Trophoblast cell (in vitro differentiated cells and primary cell): Measurements from ENCODE around the gene GIGYF2.
A peak's percentile ranks its signal among the peaks of the same experiment; 100 is the strongest.

Source experiments
- DNase-seq, 2 donors: peaks; one replicate each; pipeline ENCODE4 v3.0.0-alpha.2; 2016
- H2AFZ ChIP-seq: 2 replicates; pipeline ENCODE4 v1.6.1; 2013; ENCODE audit warnings: low read length, moderate library complexity, mild to moderate bottlenecking; ENCODE audit not compliant: insufficient read depth, poor library complexity
- H2AK5ac ChIP-seq: 2 replicates; pipeline ENCODE4 v1.6.1; 2013; ENCODE audit warnings: mild to moderate bottlenecking, low read length
- H2BK120ac ChIP-seq: 2 replicates; pipeline ENCODE4 v1.6.1; 2013; ENCODE audit warnings: low read length, mild to moderate bottlenecking, moderate library complexity; ENCODE audit not compliant: insufficient read depth, poor library complexity
- H2BK12ac ChIP-seq: 2 replicates; pipeline ENCODE4 v1.6.1; 2013; ENCODE audit warnings: mild to moderate bottlenecking, low read length, moderate library complexity
- H2BK5ac ChIP-seq: 2 replicates; pipeline ENCODE4 v1.6.1; 2013; ENCODE audit warnings: low read length, low read depth, moderate library complexity, mild to moderate bottlenecking; ENCODE audit not compliant: poor library complexity
- H3K14ac ChIP-seq: 2 replicates; pipeline ENCODE4 v1.6.1; 2013; ENCODE audit warnings: mild to moderate bottlenecking, low read length
- H3K18ac ChIP-seq: 2 replicates; pipeline ENCODE4 v1.6.1; 2013; ENCODE audit warnings: mild to moderate bottlenecking, low read length
- H3K23ac ChIP-seq: 2 replicates; pipeline ENCODE4 v1.6.1; 2013; ENCODE audit warnings: low read length
- H3K27ac ChIP-seq: 2 replicates; pipeline ENCODE4 v1.5.1; 2013; ENCODE audit warnings: low read depth, mild to moderate bottlenecking, inconsistent platforms, low read length, moderate library complexity
- H3K27me3 ChIP-seq: 2 replicates; pipeline ENCODE4 v1.6.1; 2013; ENCODE audit warnings: inconsistent platforms, mild to moderate bottlenecking, low read length, moderate library complexity; ENCODE audit not compliant: insufficient read depth
- H3K36me3 ChIP-seq, 2 experiments: 1 replicate in 1 of 2; 2 replicates in 1 of 2; pipeline ENCODE4 v1.6.1; 2013; ENCODE audit warnings: low read length in 2 of 2, mild to moderate bottlenecking in 2 of 2, moderate library complexity in 1 of 2; ENCODE audit not compliant: insufficient read depth in 2 of 2, control insufficient read depth in 1 of 2
- H3K4ac ChIP-seq: 2 replicates; pipeline ENCODE4 v1.6.1; 2013; ENCODE audit warnings: low read depth, mild to moderate bottlenecking, low read length, moderate library complexity
- H3K4me1 ChIP-seq, 2 experiments: 1 replicate in 1 of 2; 2 replicates in 1 of 2; pipeline ENCODE4 v1.6.1; 2013; ENCODE audit warnings: low read length in 2 of 2, mild to moderate bottlenecking in 2 of 2, moderate library complexity in 1 of 2; ENCODE audit not compliant: insufficient read depth in 2 of 2, control insufficient read depth in 1 of 2
- H3K4me2 ChIP-seq: 2 replicates; pipeline ENCODE4 v1.6.1; 2013; ENCODE audit warnings: inconsistent platforms, mild to moderate bottlenecking, low read length, moderate library complexity
- H3K4me3 ChIP-seq: 2 replicates; pipeline ENCODE4 v1.5.1; 2013; ENCODE audit warnings: mild to moderate bottlenecking, low read depth, low read length, inconsistent platforms
- H3K79me1 ChIP-seq: one replicate; pipeline ENCODE4 v1.6.1; 2013; ENCODE audit warnings: low read length
- H3K79me2 ChIP-seq: 2 replicates; pipeline ENCODE4 v1.6.1; 2013; ENCODE audit warnings: low read length, mild to moderate bottlenecking; ENCODE audit not compliant: control insufficient read depth, insufficient read depth, poor library complexity
- H3K9ac ChIP-seq: 2 replicates; pipeline ENCODE4 v1.6.1; 2013; ENCODE audit warnings: mild to moderate bottlenecking, low read length
- H3K9me3 ChIP-seq: 2 replicates; pipeline ENCODE4 v1.6.1; 2013; ENCODE audit warnings: low read depth, mild to moderate bottlenecking, control low read depth, inconsistent platforms, low read length; ENCODE audit not compliant: insufficient read depth
- H4K12ac ChIP-seq: 2 replicates; pipeline ENCODE4 v1.6.1; 2013; ENCODE audit warnings: low read depth, mild to moderate bottlenecking, low read length, moderate library complexity
- H4K8ac ChIP-seq: 2 replicates; pipeline ENCODE4 v1.6.1; 2013; ENCODE audit warnings: low read depth, mild to moderate bottlenecking, low read length, moderate library complexity
- H4K91ac ChIP-seq: one replicate; pipeline ENCODE4 v1.6.1; 2013; ENCODE audit warnings: low read depth, mild to moderate bottlenecking, low read length, moderate library complexity
- WGBS: extraction: QIAGEN DNeasy Blood & Tissue Kit; methylation state at CpG from one replicate; pipeline ENCODE4 v1.1.7; 2013; ENCODE audit warnings: missing lambda C conversion rate; ENCODE audit not compliant: insufficient read length, insufficient coverage; ENCODE audit errors: extremely low coverage; 5-methylcytosine and 5-hydroxymethylcytosine counted together

The GIGYF2 gene

DNA sequence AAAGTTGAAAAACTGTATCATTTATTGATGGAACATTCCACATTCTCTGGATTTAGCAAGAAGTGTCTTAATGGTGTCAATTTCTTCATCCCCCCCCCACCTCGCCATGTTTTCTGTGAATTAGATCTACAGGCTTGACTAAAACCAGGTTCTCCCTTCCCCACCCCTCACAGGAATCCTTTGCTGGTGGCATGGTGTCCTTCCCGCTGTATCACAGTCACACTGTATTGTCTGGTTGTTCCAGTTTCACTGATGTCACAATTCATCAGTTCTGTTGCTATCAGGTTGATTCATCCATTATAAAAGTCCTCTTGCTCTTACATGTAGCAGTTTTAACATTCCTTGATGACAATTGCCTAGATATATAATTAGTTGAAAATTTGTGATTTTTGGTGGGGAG, 166.9 kb downstream of the GIGYF2 start:
- H4K12ac ChIP-seq, result no peak overlapping the region
- no peak overlapping the region for H3K18ac ChIP-seq
- no CpG with 5 or more reads among the region's 2 CpGs for WGBS

DNA sequence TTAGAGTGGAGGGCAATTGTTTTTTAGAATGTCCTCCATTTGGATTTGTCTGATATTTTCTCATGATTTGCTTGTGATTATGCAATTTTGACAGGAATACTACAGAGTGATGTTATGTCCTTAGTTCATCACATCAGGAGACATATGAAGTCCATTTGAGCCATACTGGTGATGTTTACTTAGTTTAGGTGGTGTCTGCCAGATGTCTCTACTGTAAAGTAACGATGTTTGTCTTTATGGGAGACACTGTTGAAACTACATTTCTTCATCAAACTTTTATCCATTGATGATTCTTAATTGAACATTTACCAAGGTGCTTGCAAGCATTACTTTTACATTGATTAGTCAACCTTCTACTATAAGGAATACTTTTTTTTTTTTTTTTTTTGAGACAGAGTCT, 168.0 kb downstream of the GIGYF2 start:
- Histone ChIP-seq H2AFZ (no peak overlapping the region), H3K4ac (no peak overlapping the region), H3K79me2 (no peaks in the 10 kb centered on the region), H3K27me3 (no peaks in the 10 kb centered on the region), H4K12ac (no peak overlapping the region), H3K23ac (no peak overlapping the region), H3K14ac (no peak overlapping the region), H3K4me2 (no peak overlapping the region), H2AK5ac (no peak overlapping the region), H4K8ac (no peak overlapping the region), H3K9me3 (no peaks in the 10 kb centered on the region), H2BK12ac (no peak overlapping the region), H3K36me3 (peaks cover 6 to 12% of the 10 kb centered on the region in 2 experiments), H3K79me1 (no peaks in the 10 kb centered on the region), H3K18ac (no peak overlapping the region), H3K4me1 (no peaks in the 10 kb centered on the region), H2BK120ac (no peak overlapping the region), H3K9ac (no peak overlapping the region), H2BK5ac (no peak overlapping the region), H3K4me3 (no peak overlapping the region), H4K91ac (no peak overlapping the region), H3K27ac (no peak overlapping the region)
- no CpG with 5 or more reads among the region's 1 CpG for WGBS
- DNase-seq, result no peak

More for the DNA sequence above, 166.9 kb downstream of the GIGYF2 start:
- Histone ChIP-seq H3K4me1 (no peaks in the 10 kb centered on the region), H3K27ac (no peak overlapping the region), H3K23ac (no peak overlapping the region), H2AK5ac (no peak overlapping the region), H3K4me2 (no peak overlapping the region), H3K79me2 (no peaks in the 10 kb centered on the region), H3K4me3 (no peak overlapping the region), H3K27me3 (no peaks in the 10 kb centered on the region), H4K91ac (no peak overlapping the region), H3K9me3 (no peaks in the 10 kb centered on the region), H3K36me3 (peaks cover 9 to 17% of the 10 kb centered on the region in 2 experiments), H4K8ac (no peak overlapping the region), H2BK120ac (no peak overlapping the region), H2BK12ac (no peak overlapping the region), H2BK5ac (no peak overlapping the region), H3K14ac (no peak overlapping the region), H3K9ac (no peak overlapping the region), H3K79me1 (no peaks in the 10 kb centered on the region), H2AFZ (no peak overlapping the region), H3K4ac (no peak overlapping the region)
- peak in 1 of 2 donors; percentile 41 for DNase-seq

DNA sequence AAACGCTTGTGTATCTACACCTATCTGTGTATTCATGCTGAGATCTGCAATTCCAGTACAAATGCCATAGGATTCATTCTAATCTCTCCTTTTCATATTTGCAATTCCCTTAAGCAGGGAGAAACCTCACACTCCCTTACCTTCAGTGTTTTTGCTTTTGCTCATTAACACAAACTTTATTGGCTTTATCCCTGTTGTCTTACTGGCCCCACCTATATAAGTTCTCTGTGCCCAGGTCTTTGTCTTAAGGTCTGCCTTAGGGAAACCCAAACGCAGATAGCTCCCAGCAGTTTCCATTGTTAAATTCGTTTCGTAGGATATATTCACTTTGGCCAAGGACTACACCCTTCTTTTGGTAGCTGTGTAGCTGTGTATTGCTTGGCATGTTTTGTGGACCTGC, 169.0 kb downstream of the GIGYF2 start:
- Histone ChIP-seq H3K4me2 (no peak overlapping the region), H3K14ac (no peak overlapping the region), H3K36me3 (peaks cover 6% of the 10 kb centered on the region in 2 experiments), H3K18ac (no peak overlapping the region), H3K27ac (no peak overlapping the region), H3K9ac (no peak overlapping the region), H2BK120ac (no peak overlapping the region), H3K4me1 (no peaks in the 10 kb centered on the region), H4K8ac (no peak overlapping the region), H3K79me2 (no peaks in the 10 kb centered on the region), H2AFZ (no peak overlapping the region), H3K9me3 (no peaks in the 10 kb centered on the region), H4K91ac (no peak overlapping the region), H2BK12ac (no peak overlapping the region), H3K23ac (no peak overlapping the region), H3K4me3 (no peak overlapping the region), H3K4ac (no peak overlapping the region), H2BK5ac (no peak overlapping the region), H4K12ac (no peak overlapping the region), H3K79me1 (no peaks in the 10 kb centered on the region), H2AK5ac (no peak overlapping the region), H3K27me3 (no peaks in the 10 kb centered on the region)
- no CpG with 5 or more reads among the region's 4 CpGs for WGBS
- DNase-seq, result no peak

DNA sequence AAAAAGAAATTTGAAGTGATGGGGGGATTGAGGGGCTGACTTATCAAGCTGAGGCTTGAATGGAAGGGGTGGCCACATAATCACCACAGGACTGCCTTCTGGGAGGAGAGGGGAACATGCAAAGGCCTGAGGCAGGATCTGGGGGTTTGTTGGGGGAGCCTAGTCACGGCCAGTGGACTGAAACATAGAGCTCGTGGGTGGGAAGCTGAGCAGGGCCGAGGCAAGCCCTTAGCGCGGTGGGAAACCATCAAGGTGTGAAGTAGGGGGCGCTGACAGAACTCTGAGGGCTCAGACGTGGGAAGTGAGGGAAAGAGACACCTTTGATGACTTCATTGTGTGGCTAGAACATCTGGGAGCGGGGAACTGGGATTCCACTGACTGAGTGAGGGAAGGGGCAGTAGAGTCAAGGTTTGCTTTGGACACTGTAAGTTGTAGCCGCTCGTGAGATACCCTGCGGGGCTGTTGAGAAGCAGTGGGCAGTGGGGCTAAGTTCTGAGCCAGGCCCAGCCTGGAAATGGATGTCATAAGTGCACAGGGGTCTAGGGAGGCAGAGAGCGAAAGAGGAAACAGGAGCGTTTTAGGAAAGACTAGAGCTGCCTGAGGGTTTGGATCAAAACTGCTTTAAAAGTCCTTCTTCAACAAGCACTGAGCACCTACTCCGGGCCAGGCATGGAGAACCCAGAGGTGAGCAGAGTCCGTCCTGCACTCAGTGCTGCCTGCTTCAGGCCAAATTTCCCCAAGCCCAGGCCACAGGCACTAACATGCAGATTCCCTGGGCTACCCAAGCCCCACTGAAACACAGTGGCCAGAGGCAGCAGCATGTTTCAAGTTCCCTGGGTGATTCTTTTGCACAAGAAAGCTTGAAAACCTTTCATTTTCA, 172.2 kb downstream of the GIGYF2 start:
- no peaks in the 10 kb centered on the region for H3K79me2 ChIP-seq
- H3K4me1 ChIP-seq, result peaks cover 0 to 4% of the 10 kb centered on the region in 2 experiments
- no peak overlapping the region for H3K4me3 ChIP-seq
- H3K9ac ChIP-seq, result no peak overlapping the region
- no peak overlapping the region for H2BK12ac ChIP-seq
- no peak overlapping the region for H3K4ac ChIP-seq
- H3K27ac ChIP-seq, result no peak overlapping the region
- no peak overlapping the region for H2AK5ac ChIP-seq
- H3K27me3 ChIP-seq, result no peaks in the 10 kb centered on the region
- H4K91ac ChIP-seq, result no peak overlapping the region
- no CpG with 5 or more reads among the region's 15 CpGs for WGBS
- no peak overlapping the region for H4K12ac ChIP-seq
- H2AFZ ChIP-seq, result no peak overlapping the region
- no peak overlapping the region for H2BK5ac ChIP-seq
- no peak overlapping the region for H3K23ac ChIP-seq
- no peak overlapping the region for H4K8ac ChIP-seq
- peaks cover 2% of the 10 kb centered on the region in 2 experiments for H3K36me3 ChIP-seq
- no peaks in the 10 kb centered on the region for H3K9me3 ChIP-seq
- H3K18ac ChIP-seq, result no peak overlapping the region
- H3K79me1 ChIP-seq, result no peaks in the 10 kb centered on the region
- H3K14ac ChIP-seq, result no peak overlapping the region
- DNase-seq, result no peak
- H2BK120ac ChIP-seq, result no peak overlapping the region
- H3K4me2 ChIP-seq, result no peak overlapping the region
